22Rv1 (cell line): ENCODE data around the gene CCDC102A.

Source experiments
- CTCF ChIP-seq: fragments of 450-650 bp; IDR thresholded peaks from 2 replicates; pipeline ENCODE4 v1.5.1; 2017; ENCODE audit warnings: mild to moderate bottlenecking
- ZFX ChIP-seq: fragments of 450-650 bp; IDR thresholded peaks from 2 replicates; pipeline ENCODE4 v1.6.1; 2017; ENCODE audit warnings: antibody characterized with exemption, borderline replicate concordance

GRCh38 chr16:57500578-57501111, 35.7 kb downstream of the CCDC102A start:
- TF ChIP-seq CTCF (no peak), ZFX (no peak)
